Activated CD8-positive, alpha-beta T cell treated with anti-CD3 and anti-CD28 coated beads for 36 hours (primary cell): ENCODE data around the gene ADAM10. TPM values are rescaled to one million over a fixed set of nuclear protein-coding genes. Genes with fewer than 3 reads are reported as not detected.

ENCODE experiments used
- ATAC-seq: fragments of 200-7000 bp; cut with Tn5 transposase; one replicate; pipeline ENCODE4 v1.10.0; 2021; ENCODE audit warnings: mild to moderate bottlenecking, moderate library complexity
- CTCF ChIA-PET: fragments of 350-600 bp; sonication (Branson Sonifier 250); formaldehyde crosslinking; loops from one replicate; lab custom pipeline; 2021; ENCODE audit warnings: antibody characterized with exemption; lab: Charles Lee
- POLR2A ChIA-PET: fragments of 350-600 bp; sonication (Branson Sonifier 250); formaldehyde crosslinking; loops from one replicate; lab custom pipeline; 2021; ENCODE audit warnings: antibody characterized with exemption; lab: Charles Lee
- DNase-seq: peaks from one replicate; pipeline ENCODE4 v3.0.0-alpha.2; 2020
- H3K27ac Mint-ChIP-seq: one replicate; pipeline ENCODE4 v1.8.0; 2021; ENCODE audit warnings: mild to moderate bottlenecking, mixed read lengths
- H3K27me3 Mint-ChIP-seq: one replicate; pipeline ENCODE4 v1.8.0; 2021; ENCODE audit warnings: mixed read lengths
- H3K36me3 Mint-ChIP-seq: one replicate; pipeline ENCODE4 v1.8.0; 2021; ENCODE audit warnings: low read depth, mixed read lengths
- H3K4me1 Mint-ChIP-seq: one replicate; pipeline ENCODE4 v1.8.0; 2021; ENCODE audit warnings: low read depth, mixed read lengths
- H3K4me3 Mint-ChIP-seq: one replicate; pipeline ENCODE4 v1.8.0; 2021; ENCODE audit warnings: mild to moderate bottlenecking, moderate library complexity, mixed read lengths
- H3K9me3 Mint-ChIP-seq: one replicate; pipeline ENCODE4 v1.8.0; 2021; ENCODE audit warnings: mixed read lengths
- CTCF ChIP-seq: fragments of 200-600 bp; IDR thresholded peaks from one replicate; pipeline ENCODE4 v1.8.0; 2022; ENCODE audit warnings: antibody characterized with exemption, mild to moderate bottlenecking
- intact Hi-C: fragments of 100-400 bp; cut with micrococcal nuclease; formaldehyde crosslinking; loops from one replicate; pipeline ENCODE4 v1.10.0; 2022
- total RNA-seq, 2 experiments: library from RNA; stranded (reverse); gene quantifications; one replicate each; pipeline ENCODE4 v1.2.3, GENCODE V29; 2021

The ADAM10 gene
- total RNA-seq, 2 experiments from 2014 or later: 76.4 to 79.4 TPM

DNA sequence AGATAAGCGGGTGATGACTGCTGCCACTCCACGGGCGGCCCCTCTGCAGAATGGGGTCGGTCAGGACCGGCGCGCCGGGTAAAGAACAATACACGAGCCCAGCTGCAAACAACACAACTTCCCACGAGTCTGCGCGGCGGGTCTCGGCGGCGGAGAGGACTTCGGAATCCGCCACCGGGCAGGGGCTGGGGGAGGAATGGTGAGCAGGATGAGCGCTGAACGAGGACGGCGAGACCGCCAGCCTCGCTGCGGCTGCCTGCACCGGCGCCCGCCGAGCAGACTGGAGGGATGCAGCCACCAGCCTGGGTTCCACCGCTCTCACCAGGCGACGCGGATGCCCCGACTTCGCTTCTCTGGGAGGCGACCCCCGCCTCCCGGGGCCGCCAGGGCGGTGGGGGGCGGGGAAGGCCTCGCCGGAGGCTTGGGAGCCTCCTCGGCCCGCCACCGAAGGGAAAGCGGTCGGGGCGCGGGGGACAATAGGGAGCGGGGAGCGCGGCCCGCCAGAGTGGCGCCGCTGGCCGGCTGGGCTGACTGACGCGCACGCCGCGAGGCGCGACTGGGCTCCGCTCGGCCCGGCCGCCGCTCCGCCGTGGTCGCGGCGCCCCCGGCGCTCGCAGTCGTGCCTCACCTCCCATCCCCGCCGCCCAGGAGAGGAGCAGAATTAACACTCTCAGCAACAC is 515 bp downstream of the ADAM10 start:
- H3K27me3 Mint-ChIP-seq: no peaks in the 10 kb centered on the region
- ChIA-PET CTCF (interaction anchor here (1.0 to 2.4 kb wide), 3 partner anchors 17 to 521 kb away, joined by 3 to 21 read pairs (median 5); partner anchors contain the start of gene MINDY2), POLR2A (interaction anchor here (1.3 kb wide), 2 partner anchors 22 to 24 kb away, joined by 6 read pairs; partner anchors contain the start of gene MINDY2)
- intact Hi-C loops: no loop called here
- peak; percentile 19 for ATAC-seq
- no peaks in the 10 kb centered on the region for H3K9me3 Mint-ChIP-seq
- peak overlapping the region; percentile 91 for H3K4me3 Mint-ChIP-seq
- peak; percentile 57 for DNase-seq
- H3K4me1 Mint-ChIP-seq: peaks cover 44% of the 10 kb centered on the region
- peaks cover 18% of the 10 kb centered on the region for H3K36me3 Mint-ChIP-seq
- peak overlapping the region; percentile 96 for H3K27ac Mint-ChIP-seq
- TF ChIP-seq CTCF: no peak

GRCh38 chr15:58748040-58748851 is 1.3 kb downstream of the ADAM10 start:
- DNase-seq (peak; percentile 71), ATAC-seq (no peak)
- H3K27me3 Mint-ChIP-seq: no peaks in the 10 kb centered on the region
- H3K36me3 Mint-ChIP-seq: peaks cover 21% of the 10 kb centered on the region
- H3K9me3 Mint-ChIP-seq: no peaks in the 10 kb centered on the region
- ChIA-PET POLR2A (interaction anchor here (1.3 kb wide), 1 partner anchor 24 kb away, joined by 6 read pairs; no protein-coding TSS in a partner anchor), CTCF (interaction anchor here (1.0 to 2.3 kb wide), 3 partner anchors 10 to 520 kb away, joined by 3 to 6 read pairs (median 5); no protein-coding TSS in a partner anchor)
- H3K4me1 Mint-ChIP-seq: peaks cover 49% of the 10 kb centered on the region
- no peak for TF ChIP-seq CTCF
- H3K27ac Mint-ChIP-seq: peak overlapping the region; percentile 92
- peak overlapping the region; percentile 85 for H3K4me3 Mint-ChIP-seq
- intact Hi-C loops: no loop called here

DNA sequence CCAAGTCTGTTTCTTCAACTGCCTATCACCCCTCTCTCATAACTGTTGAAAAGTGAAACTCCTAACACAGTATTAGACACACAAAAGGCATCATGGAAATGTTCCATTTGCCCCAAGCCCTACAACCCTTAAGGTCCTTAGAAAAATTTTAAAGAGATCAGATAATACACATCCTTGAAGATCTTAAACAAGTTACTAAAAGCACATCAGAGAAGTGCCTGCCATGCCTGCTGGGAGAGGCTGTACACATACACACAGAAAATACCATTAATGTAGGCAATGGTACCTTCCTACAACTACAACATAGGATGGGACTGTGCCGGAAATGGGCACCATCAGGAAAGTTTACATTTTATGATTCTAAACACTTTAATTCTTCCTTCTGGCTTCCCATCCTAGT is 3.3 kb downstream of the ADAM10 start:
- H3K4me3 Mint-ChIP-seq: peak overlapping the region; percentile 23
- peak overlapping the region; percentile 19 for H3K27ac Mint-ChIP-seq
- H3K27me3 Mint-ChIP-seq: no peaks in the 10 kb centered on the region
- no peak for TF ChIP-seq CTCF
- intact Hi-C loops: no loop called here
- ChIA-PET CTCF (interaction anchor here (0.6 to 1.7 kb wide), 3 partner anchors 11 to 27 kb away, joined by 3 to 5 read pairs (median 3); partner anchors contain the start of gene MINDY2), POLR2A (no interaction called here)
- H3K36me3 Mint-ChIP-seq: peaks cover 23% of the 10 kb centered on the region
- DNase-seq (no peak), ATAC-seq (no peak)
- no peaks in the 10 kb centered on the region for H3K9me3 Mint-ChIP-seq
- H3K4me1 Mint-ChIP-seq: peaks cover 67% of the 10 kb centered on the region

DNA sequence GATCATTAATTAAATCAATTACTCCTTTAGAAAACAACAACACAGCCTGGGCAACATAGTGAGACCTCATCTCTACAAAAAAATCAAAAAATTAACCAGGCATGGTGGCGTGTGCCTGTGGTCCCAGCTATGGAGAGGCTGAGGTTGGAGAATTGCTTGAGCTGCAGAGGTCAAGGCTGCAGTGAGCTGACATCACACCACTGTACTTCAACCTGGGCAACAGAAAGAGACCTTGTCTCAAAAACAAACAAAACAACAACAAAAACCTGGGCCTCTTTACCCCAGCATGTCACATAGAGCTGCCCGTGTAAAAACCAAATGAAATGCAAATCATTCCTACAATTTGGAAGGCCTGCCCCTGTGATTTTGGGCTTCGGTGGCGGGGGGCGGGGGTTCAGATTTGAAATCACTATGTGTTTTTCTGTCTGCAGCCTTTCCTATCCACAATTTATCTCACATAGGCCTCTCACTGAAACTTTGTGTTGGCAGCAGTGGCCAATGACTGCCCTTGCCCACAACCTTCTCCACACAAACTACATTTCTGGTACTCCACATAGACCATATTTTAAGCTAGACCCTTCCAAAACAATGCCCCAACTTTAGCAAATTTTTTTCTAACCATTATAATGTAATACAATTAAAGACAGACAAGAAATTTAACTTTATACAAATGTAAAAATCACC is 6.5 kb downstream of the ADAM10 start:
- Mint-ChIP-seq H3K4me1 (peaks cover 75% of the 10 kb centered on the region), H3K4me3 (no peak overlapping the region)
- CTCF ChIA-PET: no interaction called here

More for the DNA sequence above, 6.5 kb downstream of the ADAM10 start:
- ATAC-seq: no peak
- Mint-ChIP-seq H3K27me3 (no peaks in the 10 kb centered on the region), H3K27ac (peak overlapping the region; percentile 42), H3K36me3 (peaks cover 19% of the 10 kb centered on the region), H3K9me3 (no peaks in the 10 kb centered on the region)
- intact Hi-C loops: no loop called here
- DNase-seq: no peak
- no peak for TF ChIP-seq CTCF
- POLR2A ChIA-PET: interaction anchor here (0.6 kb wide), 1 partner anchor 47 kb away, joined by 3 read pairs; no protein-coding TSS in a partner anchor
